Peyer's patch (tissue), 4 donors: ENCODE data around the gene CTNND1.

Source experiments
- POLR2A ChIP-seq, 2 donors: fragments of 450-650 bp; IDR thresholded peaks; one replicate each; pipeline ENCODE4 v1.5.1; 2017; ENCODE audit warnings: antibody characterized with exemption in 2 of 2, mild to moderate bottlenecking in 2 of 2, moderate library complexity in 2 of 2
- TF ChIP-seq, protein P1 (sequence below), 6 experiments: fragments of 450-650 bp in 4 of 6; fragments of 200-600 bp in 2 of 6; sonication (generic) in 1 of 6; IDR thresholded peaks; one replicate each; pipeline ENCODE4 v1.5.1; 2017 to 2019; ENCODE audit warnings: antibody characterized with exemption in 6 of 6, mild to moderate bottlenecking in 3 of 6, moderate library complexity in 1 of 6

DNA sequence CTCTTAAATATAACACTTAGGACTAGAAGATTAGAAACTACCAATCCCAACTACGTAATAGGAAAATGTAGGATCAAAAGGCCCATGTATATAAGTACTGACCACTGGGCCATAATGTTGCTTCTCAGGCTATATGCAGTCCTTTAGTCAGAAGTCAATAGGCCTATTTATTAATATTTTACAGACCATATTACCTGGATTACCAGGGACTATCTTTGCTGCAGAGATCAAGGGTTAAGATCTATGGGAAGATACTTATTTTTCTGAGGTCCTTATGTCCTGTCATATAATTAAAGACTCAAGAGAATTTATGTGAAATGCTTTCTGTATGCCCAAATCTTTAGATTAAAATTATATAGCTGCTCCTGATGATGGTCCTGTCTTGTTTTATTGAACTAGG, 57.2 kb downstream of the CTNND1 start:
- TF ChIP-seq, protein P1, sequence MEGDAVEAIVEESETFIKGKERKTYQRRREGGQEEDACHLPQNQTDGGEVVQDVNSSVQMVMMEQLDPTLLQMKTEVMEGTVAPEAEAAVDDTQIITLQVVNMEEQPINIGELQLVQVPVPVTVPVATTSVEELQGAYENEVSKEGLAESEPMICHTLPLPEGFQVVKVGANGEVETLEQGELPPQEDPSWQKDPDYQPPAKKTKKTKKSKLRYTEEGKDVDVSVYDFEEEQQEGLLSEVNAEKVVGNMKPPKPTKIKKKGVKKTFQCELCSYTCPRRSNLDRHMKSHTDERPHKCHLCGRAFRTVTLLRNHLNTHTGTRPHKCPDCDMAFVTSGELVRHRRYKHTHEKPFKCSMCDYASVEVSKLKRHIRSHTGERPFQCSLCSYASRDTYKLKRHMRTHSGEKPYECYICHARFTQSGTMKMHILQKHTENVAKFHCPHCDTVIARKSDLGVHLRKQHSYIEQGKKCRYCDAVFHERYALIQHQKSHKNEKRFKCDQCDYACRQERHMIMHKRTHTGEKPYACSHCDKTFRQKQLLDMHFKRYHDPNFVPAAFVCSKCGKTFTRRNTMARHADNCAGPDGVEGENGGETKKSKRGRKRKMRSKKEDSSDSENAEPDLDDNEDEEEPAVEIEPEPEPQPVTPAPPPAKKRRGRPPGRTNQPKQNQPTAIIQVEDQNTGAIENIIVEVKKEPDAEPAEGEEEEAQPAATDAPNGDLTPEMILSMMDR (IDR thresholded peaks at IDR 0.05), result no peak
- TF ChIP-seq POLR2A (IDR thresholded peaks at IDR 0.05), result no peak
